Daoy (cell line): ENCODE measurements around the gene ACCSL. TPM values are rescaled to one million over a fixed set of nuclear protein-coding genes. Genes with fewer than 3 reads are reported as not detected.
A peak's percentile ranks its signal among the peaks of the same experiment; 100 is the strongest.

ENCODE experiments used
- DNase-seq: peaks from one replicate; pipeline ENCODE4 v3.0.0-alpha.2; 2015; ENCODE audit warnings: low read depth
- total RNA-seq: library from RNA; depleted of rRNA; stranded (reverse); fragments of >200 nt; shearing (Covaris generic); gene quantifications from 2 replicates; pipeline ENCODE4 v1.2.3, GENCODE V29; 2014

The ACCSL gene
- total RNA-seq, 1 experiment from 2014 or later: not detected

DNA sequence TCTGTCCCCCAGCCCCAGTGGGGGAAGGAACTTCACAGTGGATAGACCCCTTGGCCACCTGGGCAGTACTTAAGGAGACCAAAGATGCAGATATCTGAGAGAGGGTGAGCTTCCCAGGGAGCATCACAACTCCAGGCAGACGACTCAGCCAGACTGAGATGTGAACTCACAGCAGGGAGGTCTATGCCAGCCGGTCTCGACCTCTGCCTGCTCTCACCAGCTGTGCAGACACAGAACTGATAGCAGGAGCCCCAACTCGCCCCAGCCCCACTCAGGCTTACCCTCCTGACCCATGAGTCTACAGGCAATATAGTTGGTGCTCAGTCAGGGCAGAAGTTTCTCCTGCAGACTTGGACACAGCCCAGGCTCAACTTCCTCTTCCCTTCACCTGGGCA is 29.7 kb upstream of the ACCSL start:
- no peak for DNase-seq

DNA sequence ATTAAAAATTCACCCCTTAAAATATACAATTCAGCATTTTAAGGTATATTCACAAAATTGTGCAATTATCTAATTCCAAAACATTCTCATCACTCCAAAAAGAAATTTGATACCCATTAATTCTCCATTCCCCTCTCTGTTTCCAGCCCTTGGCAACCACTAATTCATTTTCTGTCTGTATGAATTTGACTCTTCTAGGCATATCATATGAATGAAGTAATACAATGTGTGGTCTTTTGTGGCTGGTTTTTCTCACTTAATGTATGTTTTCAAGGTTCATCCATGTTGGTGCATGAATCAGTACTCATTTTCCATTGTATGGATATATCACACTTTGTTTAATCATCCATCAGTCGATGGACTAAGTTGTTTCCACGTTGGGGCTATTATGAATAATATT is 29.0 kb upstream of the ACCSL start:
- DNase-seq: no peak

DNA sequence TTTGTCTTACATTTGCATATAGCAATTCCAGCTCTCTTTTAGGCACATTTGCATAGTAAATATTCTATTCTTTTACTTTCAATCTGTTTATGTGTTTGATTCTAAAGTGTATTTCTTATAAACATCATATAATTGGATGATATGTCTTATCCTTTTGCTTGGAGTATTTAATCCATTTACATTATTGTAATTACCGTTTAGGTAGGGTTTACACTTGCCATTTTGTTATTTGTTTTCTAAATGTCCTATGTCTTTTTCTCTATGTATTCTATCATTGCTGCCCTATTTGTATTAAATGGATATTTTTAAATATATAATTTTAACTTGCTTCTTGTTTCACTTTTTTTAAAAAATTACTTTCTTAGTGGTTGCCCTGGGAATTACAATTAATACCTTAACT is 22.8 kb upstream of the ACCSL start:
- DNase-seq: no peak

DNA sequence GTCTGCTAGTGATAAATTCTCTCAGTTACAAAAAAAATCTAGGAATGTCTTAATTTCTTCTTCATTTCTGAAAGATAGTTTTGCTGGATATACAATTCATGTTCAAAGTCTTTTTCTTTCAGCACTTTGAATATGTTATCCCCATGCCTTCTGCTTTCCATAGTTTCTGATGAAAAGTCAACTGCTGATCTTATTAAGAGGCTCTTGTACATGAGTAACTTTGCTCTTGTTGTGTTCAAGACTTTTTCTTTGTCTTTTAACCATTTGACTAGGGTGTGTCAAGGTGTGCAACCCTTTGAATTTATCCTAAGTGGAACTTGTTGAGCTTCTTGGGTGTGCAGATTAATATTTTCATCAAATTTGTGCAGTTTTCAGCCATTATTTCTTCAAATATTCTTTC is 22.1 kb upstream of the ACCSL start:
- DNase-seq: no peak

DNA sequence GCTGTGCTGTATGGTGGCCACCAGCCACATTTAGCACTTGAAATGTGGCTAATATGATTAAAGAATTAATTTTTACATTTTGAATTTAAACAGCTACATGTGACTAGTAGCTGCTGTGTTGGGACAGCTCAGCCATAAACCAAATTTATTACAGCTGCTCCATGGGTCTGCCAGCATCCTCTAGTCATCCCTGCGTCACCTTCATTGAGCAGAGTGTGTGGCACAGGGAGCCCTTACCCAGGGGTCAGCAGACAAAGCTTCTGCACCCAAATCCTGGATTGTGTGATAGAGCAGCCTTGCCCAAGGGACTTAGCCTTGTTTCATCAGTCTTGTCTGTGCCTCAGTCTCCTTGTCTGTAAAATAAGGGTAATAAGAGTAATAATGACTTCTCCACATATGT is 19.4 kb upstream of the ACCSL start:
- DNase-seq: no peak

DNA sequence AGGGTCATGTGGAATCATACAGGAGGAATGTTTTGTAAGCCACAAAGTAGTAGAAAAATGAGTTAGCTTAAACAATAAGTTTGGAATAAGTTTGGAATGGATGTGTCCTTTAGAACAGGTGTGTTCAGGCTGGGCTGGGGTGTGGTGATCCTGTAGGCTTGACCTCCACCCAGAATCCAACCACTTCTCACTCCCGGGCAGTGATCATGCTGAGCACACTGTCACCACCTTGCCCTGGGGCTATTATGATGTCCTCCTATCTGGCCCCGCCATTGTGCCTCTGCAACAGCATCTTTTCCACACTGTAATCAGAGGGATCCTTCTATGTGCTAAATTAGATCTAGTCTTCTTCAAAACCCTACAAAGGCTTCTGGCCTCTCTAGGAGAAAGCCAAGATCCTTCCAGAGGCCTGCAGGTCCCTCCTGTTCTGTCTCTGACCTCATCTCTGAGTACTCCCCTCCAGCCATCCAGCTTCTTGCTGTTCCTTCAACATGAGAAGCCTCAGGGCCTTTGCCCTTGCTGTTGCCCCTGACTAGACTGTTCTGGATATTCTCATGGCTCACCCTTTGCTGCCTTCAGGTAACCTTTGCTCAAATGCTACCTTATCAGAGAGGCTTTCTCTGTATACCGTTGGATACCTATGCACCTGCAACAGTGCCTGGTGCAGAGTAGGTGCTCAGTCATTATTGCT is 18.8 kb upstream of the ACCSL start:
- DNase-seq: no peak

DNA sequence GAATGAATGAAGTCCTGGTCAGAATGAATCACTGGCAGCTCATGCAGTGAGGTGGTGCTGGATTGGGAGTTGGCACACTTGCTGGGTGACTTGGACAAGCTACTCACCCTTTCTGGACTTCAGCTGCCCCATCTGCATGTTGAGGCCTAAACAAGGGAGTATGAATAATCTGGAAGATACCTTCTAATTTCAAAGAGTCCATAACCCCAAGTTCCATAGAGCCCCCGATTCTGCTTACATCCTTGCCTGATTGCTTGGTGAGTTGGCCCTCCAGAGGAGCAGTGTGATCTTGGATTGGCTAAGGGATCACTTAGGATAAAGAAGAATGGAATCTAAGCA is 18.3 kb upstream of the ACCSL start:
- DNase-seq: no peak

DNA sequence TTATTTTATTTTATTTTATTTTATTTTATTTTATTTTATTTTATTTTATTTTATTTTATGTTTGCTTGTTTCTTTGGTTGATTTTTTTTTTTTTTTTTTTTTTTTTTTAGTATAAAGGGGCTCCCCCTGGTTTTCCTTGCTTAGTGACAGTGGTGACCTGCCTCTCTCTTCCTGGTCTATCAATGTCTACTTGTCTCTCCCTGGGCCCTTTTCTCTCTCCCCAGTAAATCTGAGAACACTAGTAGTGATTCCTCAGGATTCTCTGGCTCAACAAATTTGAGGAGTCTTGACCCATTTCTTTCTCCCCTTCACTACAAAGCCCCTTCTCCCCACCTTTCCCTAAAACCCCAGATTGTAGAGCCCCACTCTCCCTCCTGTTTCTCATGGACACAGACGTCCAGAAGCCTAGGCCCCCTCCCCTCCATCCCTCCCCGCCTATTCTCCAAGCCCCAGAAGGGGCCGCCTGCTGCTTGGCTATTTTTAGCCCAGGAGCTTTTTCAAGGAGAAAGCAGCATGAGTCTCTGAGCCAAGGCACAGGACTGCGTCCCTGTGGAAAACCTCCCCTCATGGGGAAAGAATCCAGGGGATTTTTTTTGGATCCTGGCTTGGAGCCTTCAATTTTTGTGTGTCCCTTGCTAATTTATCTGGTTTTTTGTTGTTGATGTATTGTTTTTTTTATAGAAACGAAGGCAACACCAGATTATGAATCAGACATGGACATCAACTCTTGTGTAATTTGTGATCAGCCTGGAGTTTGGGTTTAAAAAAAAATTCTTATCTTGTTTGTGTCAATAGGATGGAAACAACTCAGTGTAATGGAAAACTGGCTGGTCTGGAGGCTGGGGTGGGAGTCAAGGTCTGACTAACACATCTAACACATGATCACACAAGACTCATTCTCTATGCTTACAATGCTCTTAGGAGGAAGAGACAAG is 17.5 kb upstream of the ACCSL start:
- DNase-seq: no peak

DNA sequence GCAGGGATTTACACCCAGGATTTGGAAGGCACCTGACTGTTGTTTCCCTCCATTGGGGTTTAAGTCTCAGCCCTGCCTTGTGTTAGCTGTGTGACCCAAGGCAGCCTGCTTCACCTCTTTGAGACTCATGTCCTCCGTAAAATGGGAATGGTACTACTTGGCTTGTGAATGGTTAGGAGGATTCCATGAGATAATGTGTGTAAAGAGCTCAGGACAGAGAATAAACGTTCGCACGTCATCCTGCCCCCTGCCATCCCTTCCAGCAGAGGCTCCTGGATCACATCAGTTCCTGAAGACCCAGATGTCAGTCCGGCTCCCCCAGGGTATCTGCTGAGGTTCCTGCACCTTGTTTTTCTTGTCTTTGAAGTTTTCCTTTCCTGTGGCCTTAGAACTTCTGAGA is 16.8 kb upstream of the ACCSL start:
- no peak for DNase-seq

DNA sequence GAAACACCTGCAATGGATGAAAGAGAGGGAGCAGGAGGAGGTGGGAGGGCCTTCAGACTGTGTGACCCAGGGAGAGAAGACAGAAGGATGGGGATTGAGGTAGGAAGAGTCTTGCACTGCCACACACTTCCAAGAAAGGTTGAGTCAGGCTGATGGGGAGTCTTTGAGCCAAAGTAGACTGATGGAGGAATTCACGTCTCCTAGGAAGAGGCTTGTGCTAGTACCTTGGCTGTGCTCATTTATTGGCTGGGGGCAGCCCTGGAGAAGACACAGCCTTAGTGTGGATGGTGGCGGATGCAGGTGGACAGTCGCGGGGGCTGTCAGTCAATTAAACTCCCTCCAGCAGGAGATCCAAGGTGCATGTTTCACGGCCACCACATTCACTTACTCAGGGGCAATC is 16.2 kb upstream of the ACCSL start:
- no peak for DNase-seq

DNA sequence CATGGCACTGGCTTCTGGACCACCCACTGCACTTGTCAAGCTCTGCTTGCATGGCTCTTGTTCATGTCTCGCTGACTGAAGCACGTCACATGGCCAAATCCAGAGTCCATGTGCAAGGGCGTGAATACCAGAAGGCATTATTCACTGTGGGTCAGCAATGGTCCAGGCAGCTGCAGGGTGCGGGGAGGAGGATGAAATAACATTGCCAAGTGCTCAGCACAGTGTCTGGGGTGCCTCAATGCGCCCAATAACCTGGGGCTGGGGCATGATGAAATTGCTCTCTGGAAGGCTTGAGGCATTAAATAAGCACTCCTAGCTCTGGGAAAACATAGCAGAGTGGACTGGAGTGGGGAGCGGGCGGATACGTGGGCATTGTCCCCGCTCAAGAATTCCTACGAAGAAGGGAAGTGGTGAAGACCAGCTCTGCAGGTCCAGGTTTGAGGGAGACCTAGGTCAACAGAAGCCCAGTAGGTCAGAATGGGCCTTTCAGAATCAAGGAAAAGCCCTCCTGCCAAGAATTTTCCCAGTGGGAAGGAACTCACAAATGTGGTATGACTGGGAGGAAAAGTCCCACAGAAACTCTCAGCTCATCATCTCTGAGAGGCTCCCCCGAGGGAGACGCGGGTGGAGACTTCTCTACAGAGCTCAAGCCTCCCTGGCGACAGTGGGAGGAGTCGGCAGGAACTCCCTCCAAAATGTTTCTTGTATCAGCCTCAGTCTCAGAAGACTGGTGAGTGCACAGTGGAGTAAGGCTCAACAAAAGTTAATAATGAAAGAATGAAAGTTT is 15.3 kb upstream of the ACCSL start:
- no peak for DNase-seq

DNA sequence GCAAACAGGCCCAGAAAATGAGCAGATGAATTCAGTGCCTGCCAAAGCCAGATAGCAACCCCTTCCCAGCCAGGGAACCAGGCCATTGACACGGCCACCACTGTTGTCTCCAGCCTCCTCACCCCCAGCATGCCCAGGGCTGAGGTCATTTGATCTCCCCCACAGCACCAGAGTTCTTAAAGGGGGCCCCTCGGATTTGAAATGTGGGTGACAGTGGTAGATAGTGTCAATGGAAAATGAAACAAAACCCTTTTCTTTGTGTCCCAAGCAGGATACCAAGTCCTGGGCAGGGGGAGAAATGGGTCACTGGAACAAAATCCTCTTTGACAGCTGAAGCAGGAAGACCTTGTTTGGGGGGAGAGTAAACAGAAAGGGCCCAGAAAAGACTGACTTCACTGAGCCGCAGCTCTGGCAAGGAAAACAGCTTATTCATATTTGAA is 14.3 kb upstream of the ACCSL start:
- no peak for DNase-seq

DNA sequence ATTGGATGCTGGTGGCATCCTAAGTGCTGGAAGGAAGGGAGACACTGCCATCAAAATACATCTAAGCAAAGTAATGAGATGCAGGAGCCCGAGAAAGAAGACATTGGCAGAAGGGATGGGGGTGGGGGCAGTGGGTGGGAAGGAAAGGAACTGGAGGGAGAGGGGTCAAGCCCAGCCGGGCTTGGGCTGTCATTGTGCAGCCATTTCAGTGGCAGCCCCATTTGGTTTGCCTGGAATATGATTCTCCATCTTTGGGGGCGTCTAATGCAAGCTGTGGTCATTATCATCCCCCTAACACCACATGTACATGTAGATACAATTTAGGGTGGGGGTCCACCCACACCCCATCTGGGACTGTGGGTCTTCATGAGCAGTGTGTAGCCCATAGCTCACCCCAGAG is 13.9 kb upstream of the ACCSL start:
- DNase-seq: no peak

DNA sequence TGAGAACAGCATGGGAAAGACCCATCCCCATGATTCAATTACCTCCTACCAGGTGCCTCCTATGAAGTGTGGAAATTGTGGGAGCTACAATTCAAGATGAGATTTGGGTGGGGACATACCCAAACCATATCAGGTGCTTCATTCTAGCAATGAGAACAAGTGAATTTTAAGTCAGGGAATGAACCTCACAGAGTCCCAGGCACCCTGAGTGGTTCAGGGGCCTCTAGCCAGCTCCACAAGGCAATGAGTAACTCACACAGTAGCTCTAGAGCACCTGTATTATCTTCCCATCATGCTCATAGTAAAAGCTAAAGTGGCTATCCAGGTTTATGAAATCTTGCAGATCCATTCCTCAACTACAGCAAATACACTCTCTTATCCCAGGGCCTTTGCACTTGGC is 13.1 kb upstream of the ACCSL start:
- DNase-seq: no peak

DNA sequence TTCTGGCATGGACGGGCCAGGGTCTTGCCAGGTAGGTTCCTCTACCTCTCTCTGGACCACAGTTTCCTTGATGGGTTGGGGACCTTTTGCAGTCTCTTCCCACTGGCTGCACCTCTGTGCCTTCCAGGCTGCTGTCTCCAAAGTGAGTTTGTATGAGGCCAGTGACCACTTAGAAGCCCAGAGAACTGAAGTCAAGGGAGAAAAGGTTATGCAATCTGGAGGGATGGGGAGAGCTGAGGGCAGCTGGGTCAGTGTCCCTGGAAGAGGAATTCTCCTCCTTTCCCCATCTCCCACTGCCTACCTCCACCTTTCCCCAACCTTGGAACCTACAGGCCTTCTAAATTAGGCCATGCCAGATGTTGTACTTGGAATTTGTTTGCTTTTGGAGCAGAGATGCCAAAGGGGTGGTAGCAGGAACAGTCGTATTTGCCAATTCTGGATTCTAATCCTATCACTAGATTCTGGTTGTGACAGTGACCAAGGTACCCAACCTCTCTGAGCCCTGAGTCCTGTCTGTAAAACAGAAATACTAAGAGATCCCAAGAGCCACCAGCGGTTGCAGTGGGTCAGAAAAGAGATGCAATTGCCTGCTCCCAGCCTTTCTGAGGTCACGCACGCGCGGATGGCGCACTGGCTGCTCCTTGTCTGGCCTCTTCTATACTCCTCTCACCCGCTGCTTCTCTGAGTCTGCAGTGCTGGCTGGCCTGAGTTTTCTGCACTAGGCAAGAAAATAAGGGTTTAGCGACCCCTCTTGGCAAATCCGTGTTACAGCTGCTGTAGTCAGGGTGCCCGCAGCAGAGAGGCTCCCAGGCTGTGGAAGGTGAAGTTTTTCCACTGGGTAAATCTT is 10.7 kb upstream of the ACCSL start:
- peak; percentile 59 for DNase-seq

DNA sequence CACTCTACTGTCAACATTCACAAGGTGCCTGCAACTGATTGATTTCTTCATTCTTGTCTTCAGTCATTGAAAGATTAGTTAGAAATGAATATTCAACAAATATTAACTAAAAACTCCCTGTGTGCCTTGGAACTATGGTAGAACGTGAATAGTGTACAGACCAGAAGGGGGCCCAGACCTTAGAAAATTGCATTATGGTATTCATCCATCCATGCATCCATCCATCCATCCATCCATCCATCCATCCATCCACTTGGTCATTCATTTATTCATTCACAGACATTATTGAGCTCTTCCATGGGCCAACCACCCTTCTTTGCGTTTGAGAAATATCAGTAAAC is 10.2 kb upstream of the ACCSL start:
- no peak for DNase-seq

DNA sequence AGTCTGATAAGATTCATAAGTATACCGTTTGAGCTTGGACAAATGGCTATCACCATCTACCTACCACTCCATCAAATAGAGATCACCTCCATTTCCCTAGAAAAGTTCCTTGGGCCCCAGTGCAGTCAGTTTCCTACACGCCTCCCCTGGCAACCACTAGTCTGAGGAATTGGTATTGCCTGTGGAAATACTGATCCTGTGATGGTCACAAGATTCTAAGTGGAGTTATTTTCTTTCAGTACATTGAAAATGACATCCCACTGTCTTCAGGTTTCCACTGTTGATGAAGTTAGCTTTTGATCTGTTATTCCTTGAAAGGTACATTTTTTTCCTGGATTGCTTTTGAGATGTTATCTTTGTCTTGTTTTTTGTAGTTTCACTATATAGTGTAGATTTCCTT is 4.6 kb upstream of the ACCSL start:
- DNase-seq: no peak

DNA sequence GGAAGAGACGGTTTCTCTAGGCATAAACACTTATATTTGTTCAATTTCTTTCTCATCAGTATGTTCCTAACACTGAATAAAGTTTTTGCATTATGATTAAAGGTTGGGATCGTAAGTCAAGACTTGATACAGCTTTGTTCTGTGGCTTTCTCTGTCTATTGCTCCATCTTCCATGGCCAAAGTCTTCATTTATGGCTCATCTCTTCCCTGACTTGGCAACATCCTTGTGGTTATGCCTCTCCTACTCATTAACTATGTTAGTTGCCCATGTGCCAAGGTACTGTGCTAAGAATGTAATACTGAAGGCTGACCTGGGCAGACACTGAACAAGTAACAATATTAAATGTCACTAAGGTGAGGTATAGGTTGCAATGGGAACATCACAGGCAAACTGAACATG is 1.6 kb upstream of the ACCSL start:
- DNase-seq: no peak

DNA sequence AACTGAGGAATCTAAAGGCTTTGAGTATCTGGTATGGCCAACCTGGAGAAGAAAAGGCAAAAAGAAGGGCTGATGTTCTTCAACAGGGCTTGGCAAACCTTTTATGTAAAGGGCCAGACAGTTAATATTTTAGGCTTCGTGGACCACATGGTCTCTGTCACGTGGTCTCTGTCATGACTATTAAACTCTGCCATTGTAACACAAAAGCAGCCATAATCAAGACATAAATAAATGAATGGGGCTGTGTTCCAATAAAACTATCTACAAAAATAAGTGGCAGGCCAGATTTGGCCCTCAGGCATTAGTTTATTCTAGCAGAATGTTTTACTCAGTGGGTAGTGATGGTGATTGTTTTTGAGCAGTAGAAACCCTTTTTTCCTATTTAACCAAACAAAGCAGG is 483 bp upstream of the ACCSL start:
- DNase-seq: no peak

DNA sequence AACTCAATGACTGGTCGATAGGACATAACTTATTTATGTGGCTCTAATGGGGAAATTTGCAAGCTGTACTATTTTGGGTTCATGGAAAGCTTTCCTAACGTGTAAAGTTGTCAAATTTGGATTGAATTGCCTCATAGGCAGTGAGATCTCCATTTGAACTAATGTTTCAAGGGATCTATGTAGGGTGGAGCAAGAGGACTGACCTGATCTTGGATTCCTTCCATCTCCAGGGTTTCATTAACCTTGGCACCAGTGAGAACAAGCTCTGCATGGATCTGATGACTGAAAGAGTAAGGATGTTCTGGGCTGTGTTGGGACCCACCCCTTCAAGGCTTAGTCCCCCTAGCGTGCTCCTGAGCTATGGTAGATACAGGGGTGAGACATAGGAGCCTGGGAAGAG is 2.1 kb downstream of the ACCSL start:
- DNase-seq: no peak

DNA sequence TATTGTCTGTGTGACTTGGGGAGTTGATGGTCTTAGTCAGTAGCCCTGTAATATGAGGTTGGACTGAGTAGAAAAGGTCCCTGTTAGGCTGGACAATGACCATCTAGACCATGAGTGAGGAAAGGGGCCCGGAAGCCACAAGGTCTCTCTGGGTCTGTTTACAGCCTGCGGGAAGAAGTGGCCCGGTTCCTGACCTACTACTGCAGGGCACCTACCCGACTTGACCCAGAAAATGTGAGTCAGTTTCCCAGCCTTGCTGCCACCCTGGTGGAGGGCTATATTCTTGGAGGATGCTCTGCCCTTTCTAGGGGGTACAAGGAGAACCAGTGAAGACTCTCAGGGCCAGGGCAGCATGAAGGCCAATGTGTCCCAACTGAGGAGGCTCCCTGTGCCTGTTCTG is 3.4 kb downstream of the ACCSL start:
- no peak for DNase-seq

DNA sequence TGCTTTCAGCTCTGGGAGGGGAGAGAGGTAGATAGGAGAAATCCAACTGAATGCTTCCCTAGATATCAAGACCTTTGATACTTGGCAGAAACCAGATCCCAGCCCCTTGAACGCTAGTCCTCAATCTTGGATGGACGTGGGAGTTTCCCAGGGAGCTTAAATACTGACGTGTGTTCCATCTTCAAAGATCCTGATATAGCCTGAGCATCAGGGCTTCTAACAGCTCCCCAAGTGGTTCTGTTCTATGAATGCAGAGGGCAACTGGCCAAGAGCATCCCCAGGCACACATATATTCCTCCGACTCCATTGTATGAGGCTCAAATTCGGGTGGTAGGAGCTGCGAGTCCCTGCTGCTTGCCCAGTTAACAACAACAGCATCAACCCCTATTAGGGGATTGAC is 9.6 kb downstream of the ACCSL start:
- no peak for DNase-seq
